Measurements from ENCODE around the gene PI4KB.

The PI4KB gene

DNA sequence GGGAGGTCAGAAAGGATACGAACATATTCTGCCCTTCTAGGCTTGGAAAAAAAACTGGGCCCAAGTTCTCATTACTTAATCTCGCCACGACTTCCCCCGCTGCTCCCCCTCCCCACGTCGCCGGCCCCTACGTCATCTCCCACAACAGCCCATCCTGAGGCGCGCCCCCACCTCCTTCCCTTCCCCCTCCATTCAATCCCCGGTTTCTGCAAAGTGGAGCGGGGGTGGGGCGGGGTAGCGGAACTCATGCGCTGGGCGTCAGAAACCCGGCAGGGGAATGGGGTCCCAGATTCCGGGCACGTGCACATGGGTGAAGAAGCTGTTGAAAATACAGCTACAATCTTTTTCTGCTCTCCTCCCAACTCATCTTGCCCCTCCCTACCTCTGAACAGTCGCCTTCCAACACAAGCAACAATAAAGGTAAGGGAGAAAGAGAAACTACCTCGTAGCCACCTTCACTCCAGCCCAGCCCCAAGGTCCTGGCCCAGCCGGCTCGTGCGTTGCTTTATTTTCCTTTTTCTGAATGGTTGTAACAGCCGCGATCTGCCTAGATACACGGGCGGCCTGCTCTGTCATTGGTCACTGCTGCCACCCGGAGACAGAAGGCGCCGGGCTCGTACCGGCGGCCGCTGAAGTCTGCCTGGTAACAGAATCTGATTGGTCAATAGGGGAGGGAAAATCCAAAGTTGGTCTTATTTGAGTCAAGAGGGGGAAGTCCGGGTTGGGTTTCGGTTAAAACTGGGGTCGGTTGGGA lies 19.7 kb upstream of the PI4KB start, which contains the start of gene RFX5:
Gene RFX5 (minus strand): TSS at position 484 of the 754 bp plus-strand sequence. CDS start 932 bp downstream, outside the sequence.
- peak; percentile 75 to 90 (median 85) for DNase-seq (ENCODE audit: low read depth in 3 of 3, low spot score in 1 of 3)

DNA sequence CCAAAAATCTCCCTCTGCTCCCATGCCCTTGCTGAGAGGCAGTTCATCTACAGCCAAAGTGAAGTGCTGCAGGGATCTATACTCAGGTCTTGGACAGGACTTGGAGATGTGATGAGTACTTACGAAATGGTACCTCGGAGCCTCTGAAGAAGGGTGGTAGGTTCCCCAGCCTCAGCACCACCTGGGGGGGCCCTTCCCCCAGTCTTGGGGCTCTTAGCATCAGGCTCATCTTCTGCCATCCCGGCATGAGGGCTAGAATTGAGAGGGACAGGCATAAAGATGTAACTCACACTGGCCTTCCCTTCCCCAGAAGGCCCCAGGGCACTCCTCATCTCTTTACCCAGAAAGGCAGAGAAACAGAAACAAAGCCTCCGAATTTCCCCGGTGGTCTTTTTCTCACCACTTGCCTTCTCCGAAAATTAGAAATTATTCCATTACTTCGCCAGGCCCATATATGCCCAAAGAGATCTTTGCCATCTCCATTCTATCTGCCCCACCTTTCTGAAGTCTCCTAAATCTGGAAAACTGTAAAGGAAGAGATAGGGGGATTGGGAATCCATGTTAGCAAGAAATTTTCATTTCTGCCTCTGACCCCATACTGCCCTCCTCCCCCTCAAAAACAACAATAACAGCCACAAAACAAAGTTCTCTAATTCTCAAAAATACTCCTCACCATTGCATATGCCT lies 19.0 kb upstream of the PI4KB start:
- no peak for DNase-seq (ENCODE audit: low read depth in 3 of 3, low spot score in 1 of 3)

DNA sequence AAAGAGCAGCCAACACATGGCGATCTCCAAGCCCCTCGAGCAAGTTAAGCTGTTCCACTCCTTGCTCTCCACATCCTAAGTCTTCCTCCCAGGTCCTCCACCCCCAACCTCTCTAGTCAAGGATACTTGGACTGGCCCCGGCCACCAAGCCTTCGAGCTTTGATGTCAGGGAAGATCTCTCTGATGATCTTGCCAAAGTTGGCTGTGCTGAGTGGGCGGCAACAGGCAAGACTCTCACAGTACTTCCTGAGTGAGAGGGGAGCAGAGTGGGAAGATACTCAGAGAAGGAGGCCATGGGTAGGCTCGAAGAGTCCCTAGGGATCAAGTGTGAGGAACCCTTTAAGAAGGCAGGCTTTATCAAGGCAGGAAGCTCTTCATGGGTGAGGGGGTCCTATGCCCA lies 17.1 kb upstream of the PI4KB start:
- DNase-seq (ENCODE audit: low read depth in 3 of 3, low spot score in 1 of 3): no peak

DNA sequence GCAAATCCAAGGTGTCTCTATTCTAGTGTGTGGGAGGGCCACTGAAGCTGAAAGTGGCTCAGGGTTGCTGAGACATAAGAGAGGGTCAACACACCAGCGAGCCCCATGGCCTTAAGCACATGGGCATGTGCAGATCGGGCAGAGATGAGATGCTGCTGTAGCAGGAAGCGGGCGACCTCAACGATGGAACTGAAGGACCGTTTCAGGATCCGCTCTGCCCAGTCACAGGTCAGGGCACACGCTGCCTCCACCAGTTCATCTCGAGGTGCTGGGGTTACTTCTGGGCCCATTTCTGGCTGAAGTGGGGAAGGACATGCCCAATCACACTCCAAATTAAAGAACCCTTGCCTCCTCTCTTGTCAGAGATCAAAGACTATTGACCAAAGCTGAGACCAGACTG lies 16.4 kb upstream of the PI4KB start:
- no peak for DNase-seq (ENCODE audit: low read depth in 3 of 3, low spot score in 1 of 3)

DNA sequence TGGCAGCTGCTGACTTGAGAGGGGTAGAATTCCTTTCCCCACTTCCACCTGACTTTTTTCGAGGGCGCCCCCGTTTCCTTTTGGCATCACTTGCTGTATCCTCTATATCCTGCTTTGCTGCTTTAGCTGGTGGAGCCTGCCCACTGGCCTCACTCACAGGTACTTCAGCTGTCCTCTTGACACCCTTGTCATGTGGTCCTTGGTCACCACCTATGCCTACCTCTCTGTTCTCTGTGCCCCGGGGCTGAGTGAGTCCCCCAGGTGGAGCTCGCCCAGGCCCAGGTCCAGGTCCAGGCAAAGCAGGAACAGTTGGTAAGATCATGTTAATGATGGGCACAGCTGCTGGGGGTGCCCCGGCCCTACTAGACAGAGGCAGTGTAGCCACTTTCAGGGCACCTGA lies 15.4 kb upstream of the PI4KB start:
- DNase-seq (ENCODE audit: low read depth in 3 of 3, low spot score in 1 of 3): no peak

DNA sequence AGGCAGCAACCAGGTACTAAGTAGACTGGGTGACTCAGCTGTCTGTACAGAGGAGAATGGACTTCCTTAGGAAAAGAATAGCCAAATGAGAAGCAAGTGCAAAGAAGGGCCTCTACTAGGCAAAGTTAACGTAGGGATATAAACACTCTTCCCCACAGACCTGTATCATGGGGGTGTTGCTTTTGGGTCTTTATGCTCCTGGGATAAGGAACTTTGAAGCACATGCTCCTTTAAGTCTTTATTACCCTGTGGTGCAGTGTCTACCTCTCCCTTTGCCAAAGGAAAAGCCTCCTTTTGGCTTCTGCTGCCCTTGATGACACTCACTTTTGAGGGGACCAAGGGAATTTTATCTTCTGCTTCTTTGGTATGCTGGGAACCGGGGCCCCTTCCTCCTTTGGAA lies 14.8 kb upstream of the PI4KB start:
- DNase-seq (ENCODE audit: low read depth in 3 of 3, low spot score in 1 of 3): no peak

DNA sequence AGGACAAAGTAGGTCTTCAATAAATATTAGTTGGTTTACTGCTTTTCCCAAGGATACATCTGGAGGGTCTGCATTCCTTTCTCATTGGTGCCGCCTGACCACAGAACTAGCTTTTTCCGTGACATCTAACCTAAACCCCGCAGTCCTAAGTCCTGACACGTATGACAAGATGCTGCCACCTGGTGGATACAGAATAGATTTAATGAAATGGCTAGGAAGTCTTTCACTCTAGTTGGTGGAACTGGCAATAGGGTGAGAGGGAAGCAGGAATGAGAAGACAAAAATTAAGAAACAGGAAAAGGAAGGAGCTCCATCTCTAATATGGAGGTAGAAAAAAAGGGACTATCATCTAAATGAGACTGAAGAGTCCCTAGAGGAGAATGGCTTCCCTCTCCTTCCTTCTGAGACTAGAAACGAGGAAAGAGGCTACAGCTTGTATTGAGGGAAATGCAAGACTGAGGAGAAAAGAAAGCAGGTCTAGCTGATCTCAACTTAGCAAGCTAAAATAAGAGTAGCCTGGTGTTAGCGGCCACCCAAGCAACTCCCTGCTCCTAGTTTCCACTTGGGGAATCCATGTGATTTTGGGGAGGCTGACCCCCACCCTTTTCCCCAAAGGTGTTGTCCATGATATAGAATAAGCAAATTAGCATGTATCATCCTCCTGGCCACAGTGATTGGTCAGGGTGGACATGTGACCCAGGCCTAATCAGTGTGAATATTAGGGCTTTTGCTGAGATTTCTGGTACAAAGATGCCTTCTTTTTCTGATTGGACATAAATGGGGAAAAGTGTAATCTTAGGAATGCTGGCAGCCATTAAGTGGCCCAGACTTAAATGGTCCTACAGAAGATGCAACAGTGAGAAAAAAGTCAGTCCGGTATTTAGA lies 13.9 kb upstream of the PI4KB start:
- peak in 2 of 3 donors; percentile 18 to 42 for DNase-seq (ENCODE audit: low read depth in 3 of 3, low spot score in 1 of 3)

DNA sequence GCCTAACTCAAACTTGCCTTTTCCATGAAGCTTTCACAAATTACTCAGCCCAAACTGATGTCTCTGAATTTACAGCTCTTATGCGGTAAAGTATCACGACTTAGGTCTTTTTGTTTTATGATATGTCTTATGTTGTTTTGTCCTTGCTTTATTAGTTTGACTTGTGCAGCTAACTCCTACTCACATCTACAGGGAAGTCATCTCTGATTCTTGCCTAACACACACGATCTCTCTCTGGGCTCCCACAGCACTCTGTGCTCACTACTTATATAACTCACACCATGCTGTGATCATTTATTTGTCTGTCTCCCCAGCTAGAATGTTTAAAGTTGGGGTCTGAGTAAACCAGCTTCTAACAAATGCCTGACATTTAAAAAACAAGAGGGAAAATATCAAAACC lies 9.3 kb upstream of the PI4KB start:
- DNase-seq (ENCODE audit: low read depth in 3 of 3, low spot score in 1 of 3): no peak

DNA sequence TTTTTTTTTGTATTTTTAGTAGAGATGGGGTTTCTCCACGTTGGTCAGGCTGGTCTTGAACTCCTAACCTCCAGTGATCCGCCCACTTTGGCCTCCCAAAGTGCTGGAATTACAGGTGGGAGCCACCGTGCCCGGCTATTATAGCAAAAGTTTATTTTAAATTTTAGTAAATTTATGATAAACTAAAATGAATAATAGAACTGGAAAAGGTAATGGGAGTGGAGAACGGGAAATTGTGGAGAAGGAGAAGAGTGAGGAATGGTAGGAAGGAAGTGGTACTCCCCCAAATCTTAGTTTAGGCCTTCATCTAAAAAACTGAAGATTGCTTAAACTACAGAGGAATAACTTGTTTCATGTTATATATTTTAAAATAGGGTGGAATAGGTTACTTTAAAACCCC lies 7.6 kb upstream of the PI4KB start:
- no peak for DNase-seq (ENCODE audit: low read depth in 3 of 3, low spot score in 1 of 3)

DNA sequence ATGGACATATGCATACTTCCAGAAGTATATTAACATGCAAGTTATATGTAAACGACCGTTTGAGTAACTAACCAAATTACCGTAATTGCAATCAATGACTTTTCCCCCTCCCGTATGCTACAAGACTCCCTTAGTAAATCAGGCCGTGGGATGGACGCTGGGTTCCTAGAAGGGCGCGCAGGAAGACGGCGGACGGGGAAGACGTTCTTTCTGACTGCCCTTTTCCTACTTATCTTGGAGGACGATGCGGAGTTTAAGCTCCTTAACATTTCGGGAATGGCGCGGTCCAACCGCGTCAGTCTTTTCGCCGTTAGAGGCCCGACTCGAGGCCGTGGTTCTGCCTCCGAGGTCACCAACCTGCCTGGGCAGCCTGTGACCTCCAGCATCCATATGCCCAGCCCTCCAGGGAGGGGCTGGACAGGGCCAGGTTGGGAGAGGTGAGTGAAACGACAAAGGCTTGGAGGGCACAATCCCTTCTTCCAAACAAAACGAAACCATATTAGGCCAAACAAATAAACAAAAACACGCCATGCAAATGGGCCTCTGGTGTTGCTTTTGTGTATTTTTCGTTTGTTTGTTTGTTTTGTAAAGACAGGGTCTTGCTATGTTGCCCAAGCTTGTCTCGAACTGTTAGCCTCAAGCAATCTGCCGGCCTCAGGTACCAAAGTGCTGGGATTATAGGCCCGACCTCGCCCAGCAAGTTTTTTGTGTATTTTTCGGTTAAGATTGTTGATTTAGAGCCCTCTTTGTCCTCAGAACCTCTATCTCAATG lies 873 bp upstream of the PI4KB start:
- no peak for DNase-seq (ENCODE audit: low read depth in 3 of 3, low spot score in 1 of 3)

DNA sequence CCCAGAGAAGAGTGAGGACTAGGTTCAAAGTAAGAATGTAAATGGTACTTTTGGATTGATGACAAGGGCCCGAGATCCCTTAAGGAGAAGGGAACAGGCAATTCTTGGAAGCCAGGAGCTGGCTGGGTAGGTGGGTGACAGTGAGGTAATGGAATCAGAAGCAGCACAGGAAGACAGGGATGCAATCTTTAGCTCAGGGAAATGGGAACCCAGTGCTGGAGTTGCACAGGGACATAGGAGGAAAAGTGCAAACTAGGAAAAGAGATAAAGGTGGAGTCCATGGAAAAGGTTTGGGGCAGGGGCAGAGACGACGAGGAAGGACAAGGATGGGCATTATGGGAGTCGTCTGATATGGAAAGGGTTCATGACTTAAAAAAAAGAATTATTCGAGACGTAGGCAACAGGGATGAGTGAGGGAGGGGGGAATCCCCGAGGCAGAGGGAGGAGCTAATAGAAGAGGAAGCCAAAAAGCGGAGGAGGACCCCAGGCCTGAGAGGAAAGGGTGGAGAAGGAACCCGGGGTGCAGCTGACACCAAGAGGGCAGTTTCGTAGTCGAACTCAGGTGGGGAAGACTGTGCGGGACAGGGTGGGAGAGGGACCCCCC lies 495 bp downstream of the PI4KB start:
- DNase-seq (ENCODE audit: low read depth in 3 of 3, low spot score in 1 of 3): peak; percentile 13 to 31 (median 21)

DNA sequence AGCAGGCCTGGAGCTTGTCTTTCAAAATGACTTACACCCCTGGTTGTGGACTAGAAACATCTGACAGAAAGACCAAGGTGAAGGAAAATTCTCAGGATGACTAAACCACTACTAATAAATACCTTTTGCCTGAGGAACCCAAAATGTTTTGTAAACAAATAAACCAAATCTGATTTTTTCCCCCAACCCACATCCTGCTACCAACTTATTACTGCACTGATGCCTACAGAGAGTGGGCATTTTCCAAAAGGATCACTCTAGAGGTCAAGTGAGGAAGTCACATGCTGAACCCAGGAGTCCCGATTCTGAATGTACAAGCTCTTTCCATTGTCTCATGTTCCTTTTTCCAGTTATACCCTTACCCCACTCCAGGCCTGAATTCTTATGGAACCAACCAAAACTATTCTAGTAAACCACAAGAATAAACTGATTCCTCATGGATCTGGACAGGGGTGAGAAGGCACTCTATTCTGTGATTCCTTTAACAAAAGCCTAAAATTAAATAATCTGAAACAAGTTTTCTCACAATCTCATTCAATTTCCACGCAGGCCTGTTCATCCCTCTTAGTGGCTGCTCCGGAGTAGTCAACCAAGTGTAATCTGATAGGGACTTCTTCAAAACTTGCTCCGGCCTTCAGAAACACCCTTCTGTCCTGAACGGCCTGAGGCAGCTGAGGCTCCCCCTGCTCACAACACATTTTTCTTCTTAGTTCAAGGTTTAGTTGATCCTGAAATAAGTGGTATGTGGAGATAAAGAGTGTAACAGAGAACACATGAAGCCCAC lies 1.4 kb downstream of the PI4KB start:
- DNase-seq (ENCODE audit: low read depth in 3 of 3, low spot score in 1 of 3): no peak

DNA sequence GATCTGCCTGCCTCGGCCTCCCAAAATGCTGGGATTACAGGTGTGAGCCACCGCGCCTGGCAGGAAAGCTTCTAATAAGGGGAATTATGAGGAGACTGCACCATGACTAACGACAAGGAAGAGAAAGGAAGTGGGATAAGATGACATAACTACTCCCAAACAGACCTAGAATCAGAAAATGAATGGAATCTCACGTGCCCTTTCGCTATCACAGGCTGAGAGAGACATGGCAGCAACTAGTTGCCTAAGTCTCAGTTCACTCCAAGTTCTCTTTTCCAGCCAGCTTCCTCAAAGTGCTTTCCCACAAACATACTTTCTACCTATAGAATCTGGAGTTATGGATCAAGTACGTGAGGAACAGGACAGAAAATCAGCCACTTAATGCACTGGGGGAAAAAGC lies 2.0 kb downstream of the PI4KB start:
- DNase-seq (ENCODE audit: low read depth in 3 of 3, low spot score in 1 of 3): no peak

DNA sequence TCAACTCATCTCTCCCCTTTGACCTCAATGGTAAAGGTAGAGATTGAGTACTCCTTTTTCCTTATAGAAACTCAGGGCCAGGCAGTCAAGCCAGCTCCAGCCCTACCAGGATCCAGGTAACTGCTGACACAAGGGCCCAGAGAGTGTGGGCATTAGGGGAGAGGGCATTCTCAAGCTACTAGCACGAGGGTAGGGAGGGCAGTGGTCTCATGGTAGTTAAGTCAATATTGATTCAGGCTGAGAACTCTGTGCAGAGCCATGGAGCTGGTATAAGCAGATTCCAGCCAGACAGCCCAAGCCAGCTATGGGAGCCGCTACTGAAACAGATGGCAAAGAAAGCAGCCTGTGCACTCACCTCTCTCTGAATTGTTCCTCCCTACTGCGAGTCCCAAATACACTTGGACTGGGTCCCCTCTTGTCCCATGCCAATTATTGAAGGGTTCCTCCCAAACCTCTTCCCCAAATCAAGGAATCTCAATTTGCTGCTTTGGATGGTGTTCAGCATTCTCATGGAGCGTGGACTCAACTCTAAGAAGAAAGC lies 2.8 kb downstream of the PI4KB start:
- no peak for DNase-seq (ENCODE audit: low read depth in 3 of 3, low spot score in 1 of 3)

DNA sequence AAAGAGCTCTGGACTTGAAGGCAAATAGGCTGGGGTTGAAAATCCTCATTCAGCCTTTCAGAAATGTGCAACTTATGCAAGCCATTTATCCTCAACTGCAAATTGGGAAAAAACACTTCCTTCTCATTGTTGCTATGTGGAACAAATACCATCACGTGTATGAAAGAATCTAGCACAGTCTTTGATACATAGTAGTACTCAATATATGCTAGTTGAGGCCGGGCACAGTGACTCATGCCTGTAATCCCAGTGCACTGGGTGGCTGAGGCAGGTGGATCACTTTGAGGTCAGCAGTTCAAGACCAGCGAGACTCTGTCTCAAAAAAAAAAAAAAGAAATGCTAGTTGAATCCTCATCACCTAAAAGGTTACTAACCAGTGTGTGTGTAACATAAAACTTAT lies 8.2 kb downstream of the PI4KB start:
- no peak for DNase-seq (ENCODE audit: low read depth in 3 of 3, low spot score in 1 of 3)

DNA sequence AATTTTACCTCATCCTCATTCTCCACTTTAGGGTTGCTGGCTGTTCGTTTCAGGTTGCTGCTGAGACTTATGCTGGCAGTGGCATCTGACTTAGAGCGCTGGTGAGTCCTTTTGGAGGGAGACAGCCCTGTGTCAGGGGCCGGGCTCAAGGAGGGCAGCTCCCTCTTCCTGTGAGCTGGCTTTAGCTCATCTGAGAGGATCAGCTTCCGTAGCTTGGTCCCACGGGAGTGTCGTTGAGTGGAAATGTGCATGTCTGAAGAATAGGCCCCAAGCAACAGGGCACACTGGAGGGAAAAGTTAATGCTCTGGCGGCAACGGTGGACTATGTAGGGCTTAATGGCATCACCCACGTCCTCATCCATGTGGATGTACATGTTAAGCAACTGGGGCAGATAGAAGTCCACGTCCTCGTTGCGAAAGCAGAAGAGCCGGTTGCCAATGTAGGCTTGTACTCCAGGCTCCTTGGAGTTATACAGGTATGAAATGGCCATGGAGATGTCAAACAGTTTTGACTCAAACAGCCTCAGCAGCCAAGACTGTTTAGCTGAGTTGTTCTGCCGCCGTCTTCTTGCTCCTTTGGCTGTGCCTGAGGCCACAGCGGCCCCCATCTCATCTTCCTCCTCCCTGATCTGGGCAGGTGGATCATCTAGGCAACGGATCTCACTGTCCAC lies 11.5 kb downstream of the PI4KB start:
- DNase-seq (ENCODE audit: low read depth in 3 of 3, low spot score in 1 of 3): no peak

DNA sequence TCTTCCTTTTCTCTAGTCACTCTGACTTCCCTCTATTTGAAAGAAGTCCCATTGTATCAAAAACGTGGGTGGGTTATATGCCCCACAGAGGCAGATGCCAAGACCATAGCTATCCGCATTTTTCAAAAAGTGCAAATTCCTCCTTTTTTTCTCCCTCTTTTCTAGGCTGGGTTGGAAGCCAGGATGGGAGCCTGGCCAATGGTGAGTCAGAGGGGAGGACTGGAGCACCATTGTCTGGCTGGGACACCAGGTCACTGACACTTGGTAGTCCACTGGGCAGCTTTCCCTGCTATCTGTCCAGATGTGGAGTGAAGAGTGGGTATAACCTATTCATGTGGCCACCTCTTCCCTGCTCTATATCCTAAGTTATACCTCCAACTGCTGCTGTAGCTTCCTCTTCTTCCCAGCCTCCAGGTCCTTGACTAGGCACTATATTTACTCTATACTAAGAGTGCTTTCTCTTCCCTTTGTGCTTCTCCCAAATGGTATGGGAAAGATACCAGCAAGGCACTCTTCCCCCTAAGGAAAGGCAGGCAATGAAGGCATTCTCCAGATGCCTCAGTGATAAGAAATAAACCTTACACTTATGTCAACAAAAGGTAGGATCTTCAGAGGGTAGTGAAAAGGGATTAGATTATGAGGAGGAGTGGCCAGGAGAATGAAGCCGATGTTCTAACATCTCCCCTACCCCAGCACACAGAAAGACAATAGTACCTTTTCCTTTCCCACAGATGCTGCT lies 12.9 kb downstream of the PI4KB start:
- no peak for DNase-seq (ENCODE audit: low read depth in 3 of 3, low spot score in 1 of 3)

DNA sequence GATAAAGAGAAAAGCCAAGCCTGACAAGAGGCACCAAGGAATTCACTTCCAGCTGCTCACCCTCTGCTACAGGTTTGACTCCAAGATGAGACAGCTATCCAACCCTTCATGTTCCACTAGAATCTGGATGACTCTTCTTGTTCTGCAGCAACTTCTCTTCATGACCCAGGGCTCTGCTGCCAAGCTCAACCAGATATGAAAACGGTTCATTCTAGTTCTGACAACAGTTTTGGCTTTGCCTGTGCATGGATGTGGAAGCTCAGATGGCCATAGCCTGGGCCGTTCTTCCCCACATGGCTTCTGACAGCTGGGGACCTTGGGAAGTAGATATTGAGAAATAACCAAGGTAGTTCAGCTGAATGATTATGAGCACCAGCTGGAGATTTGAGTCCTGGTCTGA lies 13.7 kb downstream of the PI4KB start:
- DNase-seq (ENCODE audit: low read depth in 3 of 3, low spot score in 1 of 3): no peak

Measured in stimulated activated CD4-positive, alpha-beta T cell treated with anti-CD3 and anti-CD28 coated beads, TNF-alpha, amount 100 ng/mL, for 1 hour (primary cell).